GM19023 (cell line): Measurements from ENCODE around the gene NHLRC4.

Source experiments
- ATAC-seq: cut with Tn5 transposase; IDR thresholded peaks from one replicate; pipeline ENCODE4 v1.9.1; 2021; ENCODE audit warnings: mild to moderate bottlenecking, moderate library complexity; ENCODE audit not compliant: unreplicated experiment

Gene NHLRC4

DNA sequence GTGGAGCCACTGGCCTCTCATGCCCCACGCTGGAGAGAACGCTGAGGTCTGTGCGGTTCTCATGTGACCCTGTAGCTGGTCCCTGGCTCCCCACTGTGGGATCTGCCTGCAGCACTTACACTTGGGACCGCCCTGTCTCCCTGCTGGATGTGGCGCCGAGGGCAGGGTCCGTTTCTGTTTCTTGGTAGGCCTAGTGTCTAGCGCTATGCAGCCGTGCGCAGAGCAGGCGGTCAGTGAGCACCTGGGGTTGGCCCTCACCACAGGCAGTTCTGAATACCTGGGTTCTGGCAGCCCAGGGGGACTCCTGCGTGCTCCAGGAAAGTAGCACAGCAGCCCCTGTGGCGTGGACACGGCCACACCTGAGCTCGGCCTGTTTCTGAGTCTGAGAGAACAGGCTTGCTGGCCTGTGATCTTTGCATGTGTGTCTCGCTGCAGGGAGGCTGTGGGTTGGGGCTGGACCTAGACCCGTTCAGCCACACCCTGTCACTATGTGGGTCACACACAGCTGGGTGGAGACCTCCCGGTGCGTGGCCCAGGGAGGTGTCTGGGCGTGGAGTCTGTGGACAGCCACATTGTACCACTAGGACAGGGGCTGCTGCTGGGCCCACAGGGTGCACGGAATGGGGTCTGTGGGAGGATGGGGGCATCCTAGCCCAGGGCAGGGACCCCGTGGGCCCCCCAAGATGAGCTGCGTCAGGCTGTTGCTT, 36.5 kb upstream of the NHLRC4 start:
- ATAC-seq, result no peak

DNA sequence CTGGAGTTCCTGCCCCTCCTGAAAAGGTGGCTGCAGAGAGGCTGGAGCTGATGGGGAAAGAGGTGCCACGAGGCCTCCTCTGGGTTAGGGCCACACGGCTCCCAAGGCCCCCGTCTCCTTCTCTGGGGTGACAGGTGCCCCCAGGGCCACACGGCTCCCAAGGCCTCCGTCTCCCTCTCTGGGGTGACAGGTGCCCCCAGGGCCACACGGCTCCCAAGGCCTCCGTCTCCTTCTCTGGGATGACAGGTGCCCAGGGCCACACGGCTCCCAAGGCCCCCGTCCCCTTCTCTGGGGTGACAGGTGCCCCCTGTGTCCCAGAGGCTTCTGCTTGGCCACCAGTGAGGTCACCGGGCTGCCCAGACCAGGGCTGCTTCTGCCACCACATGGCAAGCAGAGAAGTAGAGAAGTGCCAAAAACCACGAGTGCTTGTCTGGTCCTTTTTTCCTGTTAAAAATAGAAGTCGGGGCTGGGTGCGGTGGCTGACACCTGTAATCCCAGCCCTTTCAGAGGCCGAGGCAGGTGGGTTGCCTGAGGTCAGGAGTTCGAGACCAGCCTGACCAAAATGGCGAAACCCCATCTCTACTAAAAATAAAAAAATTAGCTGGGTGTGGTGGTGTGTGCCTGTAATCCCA, 35.2 kb upstream of the NHLRC4 start:
- ATAC-seq, result no peak

DNA sequence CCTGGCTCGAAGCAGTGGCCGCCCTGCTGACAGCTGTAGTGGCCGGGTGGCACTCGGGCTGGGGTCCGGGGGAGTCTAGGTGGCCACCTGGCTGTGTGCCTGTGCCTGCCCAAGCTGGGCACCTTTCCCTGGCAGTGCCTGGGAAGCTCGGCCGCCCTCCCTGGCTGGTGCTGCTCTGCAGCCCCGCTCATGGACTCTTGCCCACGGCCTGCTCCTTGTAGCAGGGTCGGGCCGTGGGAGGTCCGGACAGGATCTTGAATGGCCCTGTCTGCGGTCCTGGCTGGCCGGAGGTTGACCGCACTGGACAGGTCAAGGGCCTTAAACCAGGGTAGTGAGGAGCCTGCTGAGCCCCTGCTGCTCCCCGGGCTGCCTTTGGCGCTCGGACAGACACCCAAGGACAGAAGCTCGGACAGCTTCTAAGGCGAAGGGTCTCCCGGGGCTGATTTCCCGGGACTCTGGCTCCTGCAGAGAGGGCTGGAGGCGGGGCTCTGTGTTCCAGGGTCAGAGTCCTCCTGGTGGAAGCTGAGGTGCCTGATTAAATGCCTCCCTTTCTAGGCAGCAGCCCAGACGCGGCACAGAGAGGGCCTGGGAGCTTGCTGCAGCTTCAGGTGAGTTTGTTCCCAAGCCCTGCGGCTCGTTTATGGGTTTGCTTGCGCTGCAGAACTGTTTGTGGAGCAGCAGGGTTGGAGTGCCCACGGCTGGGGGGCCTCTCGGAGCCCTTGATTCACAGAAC, 33.2 kb upstream of the NHLRC4 start:
- ATAC-seq, result no peak

DNA sequence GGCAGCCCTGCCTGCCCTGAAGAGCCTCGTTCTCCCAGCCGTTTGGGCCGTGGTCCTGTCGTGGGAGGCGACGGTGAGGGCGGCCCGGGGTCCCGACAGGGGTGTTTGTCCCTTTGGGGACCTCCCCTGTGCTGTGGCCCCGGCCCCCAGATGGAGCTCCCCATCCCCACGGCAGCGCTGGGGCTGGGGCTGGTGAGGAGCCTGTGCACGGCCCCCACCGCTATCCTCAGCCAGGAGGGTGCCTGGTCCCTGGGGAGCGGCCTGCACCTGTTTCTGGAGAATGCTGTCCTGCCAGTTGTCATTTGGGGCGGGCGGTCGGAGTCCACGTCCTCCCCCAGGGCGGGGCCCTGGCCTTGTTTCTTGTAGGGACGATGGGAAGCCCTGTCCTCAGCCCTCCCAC, 32.7 kb upstream of the NHLRC4 start:
- ATAC-seq, result no peak

DNA sequence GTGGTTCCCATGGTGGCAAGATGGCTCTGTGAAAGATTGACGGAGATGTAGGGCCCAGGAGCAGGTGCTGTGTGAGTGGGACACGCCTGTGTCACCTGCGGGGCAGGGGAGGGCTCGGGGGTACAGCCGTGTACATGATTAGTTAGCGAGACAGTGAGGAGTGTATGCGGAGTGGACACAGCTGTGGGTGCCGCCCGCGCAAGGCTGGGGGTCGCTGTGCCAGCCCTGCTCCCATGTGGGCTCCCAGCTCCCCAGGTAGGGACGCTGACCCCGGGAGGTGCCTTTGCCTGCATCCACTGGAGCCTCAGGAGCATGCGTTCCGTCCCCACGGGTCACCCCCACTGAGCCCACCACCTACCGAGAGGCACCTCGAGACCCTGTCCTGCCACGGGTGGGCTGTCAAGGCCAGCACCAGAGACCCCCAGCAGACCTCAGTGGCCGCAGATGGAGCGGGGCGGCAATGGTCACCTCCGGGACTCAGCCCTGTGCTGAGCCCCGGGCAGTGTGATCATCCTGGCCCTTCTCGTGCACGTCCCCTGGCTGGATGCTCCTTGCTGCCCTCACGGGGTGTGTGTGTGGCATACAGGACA, 31.9 kb upstream of the NHLRC4 start:
- no peak for ATAC-seq

DNA sequence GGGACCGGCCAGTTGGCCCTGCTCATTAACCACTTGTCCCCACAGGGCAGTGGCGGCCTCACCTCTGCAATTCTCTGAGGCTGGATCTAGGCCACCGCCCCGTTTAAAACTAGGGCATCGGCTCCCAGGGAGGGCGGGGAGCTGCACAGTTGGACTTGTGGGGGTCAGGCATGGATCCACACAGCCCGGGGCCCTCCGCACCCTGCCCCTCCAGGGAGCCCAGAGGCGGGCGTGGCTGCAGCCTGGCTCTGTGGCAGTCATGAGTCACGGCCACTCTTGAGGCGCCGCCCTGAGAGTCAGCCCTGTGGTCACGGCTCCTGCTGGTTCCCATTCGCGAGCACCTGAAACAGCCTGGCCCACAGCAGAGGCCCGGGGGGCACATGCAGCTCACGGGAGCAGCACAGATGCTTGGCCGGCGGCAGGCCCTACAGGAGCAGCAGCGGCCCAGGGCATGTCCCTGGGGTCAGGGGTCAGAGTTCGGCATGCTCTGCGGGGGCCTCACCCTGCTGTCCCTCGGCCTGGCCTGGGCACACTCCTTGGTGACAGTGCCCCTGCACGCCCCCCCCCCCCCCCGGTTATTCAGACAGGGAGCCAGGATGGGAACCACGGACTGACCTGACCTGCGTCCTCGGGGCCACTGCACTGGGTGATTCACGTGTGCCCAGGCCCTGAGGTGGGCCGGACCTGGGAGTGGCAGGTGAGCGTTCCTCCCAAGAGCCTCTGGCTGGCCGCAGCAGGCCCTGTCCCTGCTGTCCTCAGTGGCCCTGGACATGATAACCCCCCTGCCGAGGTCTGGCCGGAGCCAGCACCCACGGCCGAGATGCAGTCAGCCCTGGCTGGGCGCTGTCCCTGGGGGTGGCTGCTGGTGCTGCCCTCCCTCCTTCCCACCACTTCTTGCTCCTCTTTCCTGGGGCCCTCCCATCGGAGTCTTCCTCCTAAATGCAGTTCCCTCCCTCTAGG, 31.1 kb upstream of the NHLRC4 start:
- no peak for ATAC-seq

DNA sequence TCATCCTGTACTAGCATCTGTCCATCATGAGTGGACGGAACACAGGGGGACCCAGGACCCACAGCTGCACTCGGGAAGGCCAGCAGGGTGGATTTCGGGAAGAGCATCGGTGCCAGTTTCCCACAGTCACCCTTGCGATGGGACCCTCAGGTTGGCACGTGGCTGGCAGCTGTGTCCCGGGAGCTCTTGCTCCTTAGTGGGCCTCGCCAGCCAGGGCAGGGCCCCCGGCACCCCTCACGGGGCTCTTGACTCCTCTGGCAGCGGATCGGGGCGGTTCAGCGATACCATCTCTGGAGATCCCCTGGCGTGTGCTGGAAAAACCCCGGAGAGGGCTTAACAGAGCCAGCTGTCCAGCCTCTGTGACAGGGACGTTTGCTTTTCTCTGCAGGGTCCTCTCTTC, 30.1 kb upstream of the NHLRC4 start:
- no peak for ATAC-seq

DNA sequence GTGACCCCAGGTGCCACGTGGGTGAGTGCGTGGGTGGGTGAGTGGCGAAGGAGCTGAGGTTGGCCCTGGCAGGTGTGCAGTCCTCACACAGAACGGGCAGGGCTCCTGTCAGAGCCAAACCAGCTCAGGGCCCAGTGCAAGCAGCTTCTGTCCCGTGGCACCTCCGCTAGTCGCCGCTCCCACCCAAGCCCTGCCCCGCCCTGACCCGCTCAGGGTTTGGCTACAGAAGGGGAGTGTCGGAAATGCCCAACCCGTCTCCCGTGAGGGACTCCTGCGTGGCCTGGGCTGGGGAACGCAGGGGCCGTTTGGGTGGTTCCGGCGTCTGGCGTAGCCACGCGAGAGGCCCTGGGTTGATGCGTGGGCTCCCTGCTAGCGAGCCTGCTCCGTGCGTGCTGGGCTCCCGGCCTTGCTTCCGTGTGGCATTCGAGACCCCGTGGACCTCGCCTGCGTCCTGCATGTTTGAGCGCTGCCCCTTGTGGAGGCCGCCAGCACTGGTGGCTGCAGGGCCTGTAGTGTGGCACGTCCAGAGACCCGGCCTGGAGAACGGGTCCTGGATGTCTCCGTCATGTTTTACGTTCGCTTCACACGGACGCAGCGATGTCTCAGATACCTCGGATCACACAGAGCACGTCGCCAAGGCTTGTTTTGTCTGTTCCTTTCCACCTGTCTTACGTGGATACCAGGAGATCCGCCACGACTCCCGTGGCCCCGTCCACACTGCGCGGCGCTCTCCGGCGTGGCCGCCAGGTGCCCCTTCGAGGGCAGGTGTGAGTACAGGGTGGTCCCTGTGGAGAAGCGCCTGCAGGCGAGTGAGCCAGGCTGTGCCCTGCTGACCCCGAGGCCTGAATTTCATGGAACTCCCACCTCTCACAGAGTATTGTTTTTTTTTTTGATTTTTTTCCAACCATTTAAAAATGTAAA, 29.1 kb upstream of the NHLRC4 start:
- no peak for ATAC-seq

DNA sequence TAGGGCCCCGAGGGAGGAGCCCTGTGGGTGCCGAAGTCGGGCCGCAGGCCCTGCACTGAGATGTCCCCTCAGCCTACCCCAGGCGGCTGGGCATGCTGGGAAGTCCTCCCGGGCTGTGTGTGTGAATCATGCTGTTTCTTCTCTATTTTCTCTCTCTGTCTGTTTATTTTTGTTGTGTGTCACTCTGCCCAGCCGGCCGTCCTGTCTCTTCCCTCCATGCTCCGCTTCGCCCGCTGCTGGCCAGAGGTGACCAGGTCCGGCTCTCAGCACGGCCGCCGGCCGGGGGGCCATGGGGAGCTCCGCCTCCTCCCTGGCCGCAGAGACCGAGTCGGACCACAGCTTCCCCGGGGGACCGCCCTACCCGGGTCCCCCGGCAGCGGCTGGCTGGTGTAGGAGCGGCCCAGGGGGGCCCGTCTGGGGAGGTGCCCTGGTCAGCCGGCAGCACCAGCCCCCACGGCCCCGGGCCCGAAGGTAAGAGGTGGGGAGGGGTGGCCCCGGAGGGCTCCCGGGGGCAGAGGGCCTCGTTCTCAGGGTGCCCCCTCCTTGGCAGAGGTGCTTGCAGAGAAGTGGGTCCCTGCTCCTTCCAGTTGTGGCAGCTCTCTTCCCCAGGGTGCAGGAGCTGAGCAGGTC, 26.8 kb upstream of the NHLRC4 start:
- no peak for ATAC-seq

DNA sequence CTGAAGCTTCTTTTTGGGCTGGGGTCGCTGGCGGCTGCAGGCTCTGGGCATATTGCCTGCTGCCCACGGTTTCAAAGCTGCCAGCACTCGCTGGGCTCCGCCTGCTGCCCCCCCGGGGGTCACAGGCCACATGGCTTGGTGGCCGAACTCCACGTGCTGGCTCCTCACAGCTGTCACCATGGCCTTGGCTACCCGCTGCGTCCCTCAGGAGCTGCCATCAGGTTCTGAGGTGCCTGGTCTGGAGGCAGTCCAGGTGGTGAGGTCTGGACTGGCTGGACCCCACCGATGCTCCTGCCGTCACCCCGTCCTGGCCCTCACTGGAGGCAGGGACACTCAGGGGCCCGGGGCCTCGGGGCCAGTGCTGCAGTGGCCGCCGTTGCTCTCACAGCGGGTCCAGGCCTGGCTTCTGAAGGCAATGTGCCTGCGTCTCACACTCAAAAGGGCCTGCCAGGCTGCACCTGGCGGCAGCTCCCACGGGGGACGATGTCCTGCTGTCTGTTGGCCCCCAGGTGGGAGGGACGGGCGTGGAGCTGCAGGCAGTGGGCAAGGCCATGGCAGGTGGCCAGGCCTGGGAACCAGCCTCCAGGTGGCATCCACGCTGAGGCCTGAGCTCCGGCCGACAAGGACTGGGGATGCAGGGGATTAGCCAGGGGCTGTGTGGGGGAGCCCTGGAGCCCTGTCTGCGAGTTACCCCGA, 26.0 kb upstream of the NHLRC4 start:
- ATAC-seq, result no peak

DNA sequence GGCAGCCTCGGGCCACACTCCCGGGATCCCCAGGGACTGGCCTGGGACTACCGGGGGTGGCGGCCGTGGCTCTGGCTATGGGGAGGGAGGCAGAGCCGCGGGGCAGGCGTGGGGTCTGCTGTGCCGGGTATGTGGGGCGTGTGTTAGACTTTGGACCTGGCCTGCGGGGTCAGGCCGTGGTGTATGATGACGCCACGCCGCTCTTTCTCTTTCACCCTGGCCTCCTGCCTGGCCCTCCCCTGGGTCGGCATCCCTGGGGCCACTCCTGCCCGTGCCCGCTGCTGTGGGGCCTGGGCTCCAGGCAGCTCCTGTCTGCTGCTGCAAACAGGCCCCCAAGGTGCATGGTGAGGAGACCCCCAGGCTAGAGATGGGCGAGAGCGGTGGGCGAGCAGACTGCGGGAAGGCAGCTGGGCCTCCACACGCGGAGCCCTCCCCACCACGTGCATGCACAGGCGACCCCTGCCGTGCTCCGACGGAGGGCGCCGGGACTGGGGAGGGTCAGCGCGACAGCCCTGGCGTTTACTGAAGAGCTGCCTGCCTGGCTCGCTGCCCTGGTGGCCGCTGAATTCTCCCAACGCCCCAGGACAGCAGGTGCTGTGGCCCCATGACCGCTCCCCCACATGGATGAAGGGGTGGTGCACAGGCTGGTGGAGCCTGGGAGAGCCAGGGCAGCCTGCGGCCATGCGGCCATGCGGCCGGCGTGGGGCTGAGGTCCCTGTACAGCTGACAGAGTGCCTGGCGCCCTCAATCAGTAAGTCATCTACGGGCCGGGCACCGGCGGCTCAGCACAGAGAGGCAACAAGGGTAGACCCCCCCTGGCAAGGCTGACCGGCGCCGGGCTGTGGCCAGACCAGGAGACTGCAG, 23.3 kb upstream of the NHLRC4 start:
- no peak for ATAC-seq

DNA sequence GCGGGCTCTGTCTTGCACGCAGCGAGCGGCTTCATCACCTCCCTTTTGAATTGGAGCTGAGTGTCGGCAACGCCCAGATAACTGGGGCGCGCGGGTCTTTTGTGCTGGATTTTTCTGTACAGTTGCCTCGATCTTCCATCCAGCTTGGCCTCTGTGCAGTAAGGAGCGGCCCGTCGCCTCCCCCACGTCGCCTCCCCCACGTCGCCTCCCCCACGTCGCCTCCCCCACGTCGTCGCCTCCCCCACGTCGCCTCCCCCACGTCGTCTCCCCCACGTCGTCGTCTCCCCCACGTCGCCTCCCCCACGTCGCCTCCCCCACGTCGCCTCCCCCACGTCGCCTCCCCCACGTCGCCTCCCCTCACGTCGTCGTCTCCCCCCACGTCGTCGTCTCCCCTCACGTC, 22.3 kb upstream of the NHLRC4 start:
- no peak for ATAC-seq

DNA sequence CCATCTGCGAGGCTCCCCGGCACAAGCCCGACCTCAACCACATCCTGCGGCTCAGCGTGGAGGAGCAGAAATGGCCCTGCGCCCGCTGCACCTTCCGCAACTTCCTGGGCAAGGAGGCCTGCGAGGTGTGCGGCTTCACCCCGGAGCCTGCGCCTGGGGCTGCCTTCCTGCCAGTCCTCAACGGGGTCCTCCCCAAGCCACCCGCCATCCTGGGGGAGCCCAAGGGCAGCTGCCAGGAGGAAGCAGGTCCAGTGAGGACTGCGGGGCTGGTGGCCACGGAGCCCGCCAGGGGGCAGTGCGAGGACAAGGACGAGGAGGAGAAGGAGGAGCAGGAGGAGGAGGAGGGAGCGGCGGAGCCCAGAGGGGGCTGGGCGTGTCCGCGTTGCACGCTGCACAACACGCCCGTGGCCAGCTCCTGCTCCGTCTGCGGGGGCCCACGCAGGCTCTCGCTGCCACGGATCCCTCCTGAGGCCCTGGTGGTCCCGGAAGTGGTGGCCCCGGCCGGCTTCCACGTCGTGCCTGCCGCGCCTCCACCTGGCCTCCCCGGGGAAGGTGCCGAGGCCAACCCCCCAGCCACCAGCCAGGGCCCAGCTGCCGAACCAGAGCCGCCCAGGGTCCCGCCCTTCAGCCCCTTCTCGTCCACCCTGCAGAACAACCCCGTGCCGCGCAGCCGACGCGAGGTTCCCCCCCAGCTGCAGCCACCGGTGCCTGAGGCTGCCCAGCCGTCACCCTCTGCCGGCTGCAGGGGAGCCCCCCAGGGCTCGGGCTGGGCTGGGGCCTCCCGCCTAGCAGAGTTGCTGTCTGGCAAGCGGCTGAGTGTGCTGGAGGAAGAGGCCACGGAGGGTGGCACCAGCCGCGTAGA, 19.7 kb upstream of the NHLRC4 start:
- no peak for ATAC-seq

DNA sequence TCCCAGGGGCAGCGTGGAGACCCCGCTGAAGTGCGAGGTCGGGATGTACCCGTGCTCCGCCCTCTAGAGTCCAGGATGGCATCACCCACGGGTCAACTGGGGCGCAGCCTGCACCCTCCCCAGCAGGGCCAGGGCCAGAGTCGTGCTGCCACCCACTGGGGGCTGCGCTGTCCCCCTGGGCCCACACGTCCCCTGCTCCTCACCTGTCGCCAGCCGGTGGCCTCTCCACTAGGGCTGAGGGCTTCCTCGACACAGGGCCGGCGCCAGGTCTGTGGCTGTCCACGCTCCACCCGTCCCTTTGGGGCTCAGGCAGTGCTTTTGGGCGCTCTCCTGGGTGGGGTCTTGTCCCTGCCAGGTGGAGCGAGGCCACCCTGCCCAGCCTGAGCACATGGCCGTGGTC, 18.2 kb upstream of the NHLRC4 start:
- ATAC-seq, result no peak

DNA sequence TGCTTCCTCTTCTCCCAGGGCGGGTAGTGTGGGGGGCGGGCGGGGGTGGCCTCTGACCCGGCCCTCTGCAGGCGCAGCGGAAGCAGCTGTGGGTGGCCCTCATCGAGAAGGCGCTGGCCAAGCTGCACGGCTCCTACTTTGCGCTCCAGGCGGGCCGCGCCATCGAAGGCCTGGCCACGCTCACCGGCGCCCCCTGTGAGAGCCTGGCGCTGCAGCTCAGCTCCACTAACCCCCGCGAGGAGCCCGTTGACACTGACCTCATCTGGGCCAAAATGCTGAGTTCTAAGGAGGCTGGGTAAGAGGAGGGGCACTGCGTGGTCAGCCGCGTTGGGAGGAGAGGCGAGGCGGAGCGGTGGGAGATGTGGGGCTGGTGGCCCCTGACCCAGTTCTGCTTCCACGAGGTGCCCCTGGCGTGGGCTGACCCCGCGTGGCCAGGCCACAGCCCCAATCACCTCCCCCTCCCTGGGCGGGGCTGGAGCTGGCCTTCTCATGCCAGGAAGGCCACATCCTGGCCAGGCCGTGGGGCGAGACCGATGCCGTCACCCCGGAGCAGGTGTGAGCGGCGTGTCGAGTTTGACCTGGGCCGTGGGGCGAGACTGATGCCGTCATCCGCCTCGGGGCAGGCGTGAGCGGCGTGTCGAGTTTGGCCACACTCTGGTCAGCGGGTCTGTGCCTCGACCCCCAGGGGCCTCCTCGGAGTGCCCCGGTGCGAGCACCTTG, 17.1 kb upstream of the NHLRC4 start:
- no peak for ATAC-seq

DNA sequence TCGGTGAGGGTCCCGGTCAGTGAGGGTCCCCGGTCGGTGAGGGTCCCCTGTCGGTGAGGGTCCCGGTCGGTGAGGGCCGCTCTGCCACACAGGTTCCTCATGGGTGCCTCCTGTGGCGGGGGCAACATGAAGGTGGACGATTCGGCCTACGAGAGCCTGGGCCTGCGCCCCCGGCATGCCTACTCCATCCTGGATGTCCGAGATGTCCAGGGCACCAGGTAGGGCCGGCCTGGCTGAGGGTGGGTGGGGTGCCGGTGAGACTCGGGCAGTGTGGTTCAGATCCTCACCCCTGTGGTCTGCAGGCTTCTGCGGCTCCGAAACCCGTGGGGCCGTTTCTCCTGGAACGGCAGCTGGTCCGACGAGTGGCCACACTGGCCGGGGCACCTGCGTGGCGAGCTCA, 15.6 kb upstream of the NHLRC4 start:
- ATAC-seq, result no peak
